ENCODE results near the gene GGT6. TPM values are rescaled to one million over a fixed set of nuclear protein-coding genes. Genes with fewer than 3 reads are reported as not detected.
"Not testable (repeated sequence)": the region's sequence is repeated elsewhere in the genome, so short reads cannot be mapped to it uniquely, and the experiment has no call there.

GGT6 gene
- total RNA-seq, 1 donor: not detected

GRCh38 chr17:4579678-4580077 lies 19.3 kb upstream of the GGT6 start:
- no peak for TF ChIP-seq CTCF (IDR thresholded peaks at IDR 0.05; ENCODE audit: extremely low read depth, low read depth, low read length)
- Histone ChIP-seq H3K27ac (ENCODE audit: low read depth, low read length) (no peak overlapping the region), H3K79me2 (ENCODE audit: insufficient read depth, low read length) (no peaks in the 10 kb centered on the region), H2AFZ (ENCODE audit: low read length) (no peak overlapping the region), H3K9me3 (ENCODE audit: low read depth, low read length) (no peaks in the 10 kb centered on the region), H3K4me3 (ENCODE audit: insufficient read depth, low read length) (no peak overlapping the region), H4K20me1 (ENCODE audit: insufficient read depth, low read length) (no peaks in the 10 kb centered on the region), H3K4me2 (ENCODE audit: insufficient read depth, low read length) (no peak overlapping the region), H3K4me1 (ENCODE audit: insufficient read depth, low read length) (no peaks in the 10 kb centered on the region), H3K36me3 (ENCODE audit: insufficient read depth, low read length) (no peaks in the 10 kb centered on the region), H3K27me3 (ENCODE audit: insufficient read depth, low read length) (peaks cover 24% of the 10 kb centered on the region)
- DNase-seq (ENCODE audit: insufficient read length, low spot score, missing footprints): no peak

- H4K20me1 ChIP-seq (ENCODE audit: insufficient read depth, low read length); H3K4me2 ChIP-seq (ENCODE audit: insufficient read depth, low read length); H3K4me1 ChIP-seq (ENCODE audit: insufficient read depth, low read length); H3K9me3 ChIP-seq (ENCODE audit: low read depth, low read length); H3K36me3 ChIP-seq (ENCODE audit: insufficient read depth, low read length); H3K27ac ChIP-seq (ENCODE audit: low read depth, low read length); H3K79me2 ChIP-seq (ENCODE audit: insufficient read depth, low read length); DNase-seq (ENCODE audit: insufficient read length, low spot score, missing footprints); H3K4me3 ChIP-seq (ENCODE audit: insufficient read depth, low read length); H2AFZ ChIP-seq (ENCODE audit: low read length): not testable (repeated sequence)
- peaks cover 15% of the 10 kb centered on the region for H3K27me3 ChIP-seq (ENCODE audit: insufficient read depth, low read length)
Observed at GRCh38 chr17:4578349-4578748, 18.0 kb upstream of the GGT6 start.

- no peak for TF ChIP-seq CTCF (IDR thresholded peaks at IDR 0.05; ENCODE audit: extremely low read depth, low read depth, low read length)
- Histone ChIP-seq H3K27me3 (ENCODE audit: insufficient read depth, low read length) (peaks cover 6% of the 10 kb centered on the region), H3K27ac (ENCODE audit: low read depth, low read length) (no peak overlapping the region), H3K4me1 (ENCODE audit: insufficient read depth, low read length) (no peaks in the 10 kb centered on the region), H3K4me3 (ENCODE audit: insufficient read depth, low read length) (no peak overlapping the region), H2AFZ (ENCODE audit: low read length) (no peak overlapping the region), H3K9me3 (ENCODE audit: low read depth, low read length) (no peaks in the 10 kb centered on the region), H3K36me3 (ENCODE audit: insufficient read depth, low read length) (no peaks in the 10 kb centered on the region), H3K79me2 (ENCODE audit: insufficient read depth, low read length) (no peaks in the 10 kb centered on the region), H4K20me1 (ENCODE audit: insufficient read depth, low read length) (no peaks in the 10 kb centered on the region), H3K4me2 (ENCODE audit: insufficient read depth, low read length) (no peak overlapping the region)
- DNase-seq (ENCODE audit: insufficient read length, low spot score, missing footprints): no peak
Observed at GRCh38 chr17:4577386-4577993, 17.1 kb upstream of the GGT6 start.

- no peak for TF ChIP-seq CTCF (IDR thresholded peaks at IDR 0.05; ENCODE audit: extremely low read depth, low read depth, low read length)
- Histone ChIP-seq H3K4me2 (ENCODE audit: insufficient read depth, low read length) (no peak overlapping the region), H3K27me3 (ENCODE audit: insufficient read depth, low read length) (peaks cover 4% of the 10 kb centered on the region), H3K36me3 (ENCODE audit: insufficient read depth, low read length) (no peaks in the 10 kb centered on the region), H3K4me3 (ENCODE audit: insufficient read depth, low read length) (no peak overlapping the region), H3K79me2 (ENCODE audit: insufficient read depth, low read length) (no peaks in the 10 kb centered on the region), H2AFZ (ENCODE audit: low read length) (no peak overlapping the region), H3K27ac (ENCODE audit: low read depth, low read length) (no peak overlapping the region), H4K20me1 (ENCODE audit: insufficient read depth, low read length) (no peaks in the 10 kb centered on the region), H3K4me1 (ENCODE audit: insufficient read depth, low read length) (no peaks in the 10 kb centered on the region), H3K9me3 (ENCODE audit: low read depth, low read length) (no peaks in the 10 kb centered on the region)
- DNase-seq (ENCODE audit: insufficient read length, low spot score, missing footprints): no peak
Observed at GRCh38 chr17:4576729-4577322, 16.4 kb upstream of the GGT6 start.

Measured in osteoblast (primary cell).